Inferior parietal cortex (tissue), 1 donor: Measurements from ENCODE around the gene MYOCOS.
"Not testable (repeated sequence)": the region's sequence is repeated elsewhere in the genome, so short reads cannot be mapped to it uniquely, and the experiment has no call there.

Experiments
- DNase-seq: peaks from one replicate; pipeline ENCODE4 v3.0.0-alpha.2; 2016; ENCODE audit errors: extremely low spot score

MYOCOS gene

DNA sequence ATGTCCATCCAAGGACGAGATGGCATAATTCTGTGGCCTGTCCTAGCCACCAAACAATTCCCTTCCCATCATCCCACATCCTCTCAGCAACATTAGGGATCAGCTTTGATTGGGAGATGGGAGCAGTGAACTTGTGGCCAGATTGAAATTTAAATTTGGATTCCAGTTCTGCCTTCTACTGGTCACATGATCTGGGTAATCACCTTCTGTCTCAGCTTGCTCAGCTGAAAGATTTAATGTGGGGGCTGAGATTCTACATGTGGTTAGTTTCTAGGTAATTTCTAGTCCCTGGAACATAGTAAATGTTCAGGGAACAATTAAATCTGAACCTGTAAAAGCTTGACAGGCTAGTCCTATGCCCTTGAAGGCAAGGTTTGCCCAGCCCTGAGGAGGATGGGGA, 3.2 kb downstream of the MYOCOS start:
- DNase-seq = no peak

- DNase-seq = no peak
These were observed 5.0 kb downstream of the MYOCOS start for GRCh38 chr1:171627020-171627419.

DNA sequence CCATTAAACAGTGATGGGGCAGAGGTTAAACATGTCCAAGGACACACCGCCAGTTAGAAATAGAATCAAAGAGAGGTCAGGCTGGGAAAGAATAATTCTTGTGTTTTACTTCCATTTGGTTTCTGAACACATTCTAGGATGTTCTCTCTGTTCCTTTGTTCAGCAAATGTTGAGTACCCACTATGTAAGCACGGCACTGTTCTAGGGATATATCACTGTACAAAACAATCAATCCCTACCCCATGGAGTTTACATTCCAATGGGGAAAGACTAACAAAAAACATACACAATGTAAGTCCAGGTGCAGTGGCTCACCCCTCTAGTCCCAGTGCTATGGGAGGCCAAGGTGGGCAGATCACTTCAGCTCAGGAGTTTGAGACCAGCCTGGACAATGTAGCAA, 6.2 kb downstream of the MYOCOS start:
- no peak for DNase-seq

DNA sequence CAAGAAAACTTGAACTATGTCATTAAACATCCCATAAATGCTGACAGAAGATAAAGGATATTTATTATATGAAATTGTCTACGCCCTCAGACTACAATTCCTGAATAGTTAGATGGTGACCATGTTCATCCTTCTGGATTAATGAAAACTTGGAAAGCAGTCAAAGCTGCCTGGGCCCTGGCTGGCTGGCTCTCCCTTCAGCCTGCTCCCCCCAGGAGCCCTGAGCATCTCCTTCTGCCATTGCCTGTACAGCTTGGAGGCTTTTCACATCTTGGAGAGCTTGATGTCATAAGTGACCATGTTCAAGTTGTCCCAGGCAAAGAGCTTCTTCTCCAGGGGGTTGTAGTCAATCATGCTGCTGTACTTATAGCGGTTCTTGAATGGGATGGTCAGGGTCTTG, 13.6 kb downstream of the MYOCOS start:
- DNase-seq = no peak

GRCh38 chr1:171636141-171636540, 14.1 kb downstream of the MYOCOS start:
- DNase-seq = no peak

DNA sequence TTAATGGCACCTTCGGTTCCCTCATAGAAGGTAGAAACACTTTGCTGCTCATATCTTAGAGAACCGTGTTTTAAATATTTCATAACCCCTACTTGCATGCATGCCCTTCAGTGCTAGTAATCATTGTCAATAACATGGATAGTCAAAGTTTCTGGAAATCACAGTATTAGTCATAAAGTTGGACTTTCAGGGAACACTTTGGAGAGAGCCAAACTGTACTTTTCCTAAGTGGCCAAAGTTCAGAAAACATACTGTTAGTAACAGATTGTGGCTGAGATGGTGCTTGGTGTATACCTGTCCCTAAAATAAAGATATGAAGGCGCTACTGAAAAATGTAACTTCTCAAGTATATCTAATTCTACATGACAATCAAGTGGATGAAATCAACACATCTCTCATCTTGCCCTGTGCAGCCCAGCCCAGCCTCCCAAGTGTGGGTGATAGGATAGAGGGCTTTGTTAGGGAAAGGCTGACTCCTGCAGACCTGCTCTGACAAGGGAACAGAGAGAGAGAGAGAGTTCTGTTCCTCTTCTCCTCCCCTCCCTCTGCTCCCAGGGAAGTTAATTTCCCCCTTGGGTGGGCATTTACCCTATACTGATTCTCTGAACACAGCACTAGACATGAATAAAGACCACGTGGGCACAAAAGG, 16.0 kb downstream of the MYOCOS start:
- DNase-seq = no peak

- DNase-seq = no peak
These were observed 18.2 kb downstream of the MYOCOS start for GRCh38 chr1:171640225-171640624.

- DNase-seq = no peak
These were observed 19.2 kb downstream of the MYOCOS start for GRCh38 chr1:171641076-171641864.

DNA sequence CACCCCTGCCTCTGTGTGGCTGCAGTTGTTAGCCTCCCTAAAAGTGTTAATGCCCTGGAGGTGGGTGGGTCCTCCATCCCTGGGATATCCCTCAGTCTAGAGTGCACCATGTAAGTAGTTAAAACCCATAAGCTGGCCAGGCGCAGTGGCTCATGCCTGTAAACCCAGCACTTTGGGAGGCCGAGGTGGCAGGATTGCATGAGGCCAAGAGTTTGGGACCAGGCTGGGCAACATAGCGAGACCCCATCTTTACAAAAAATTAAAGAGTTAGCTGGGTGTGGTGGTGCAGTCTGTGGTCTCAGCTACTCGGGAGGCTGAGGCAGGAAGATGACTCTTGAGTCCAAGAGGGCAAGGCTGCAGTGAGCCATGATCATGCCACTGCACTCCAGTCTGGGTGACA, 20.2 kb downstream of the MYOCOS start:
- DNase-seq = no peak

- no peak for DNase-seq
These were observed 21.1 kb downstream of the MYOCOS start for GRCh38 chr1:171643156-171643555.

DNA sequence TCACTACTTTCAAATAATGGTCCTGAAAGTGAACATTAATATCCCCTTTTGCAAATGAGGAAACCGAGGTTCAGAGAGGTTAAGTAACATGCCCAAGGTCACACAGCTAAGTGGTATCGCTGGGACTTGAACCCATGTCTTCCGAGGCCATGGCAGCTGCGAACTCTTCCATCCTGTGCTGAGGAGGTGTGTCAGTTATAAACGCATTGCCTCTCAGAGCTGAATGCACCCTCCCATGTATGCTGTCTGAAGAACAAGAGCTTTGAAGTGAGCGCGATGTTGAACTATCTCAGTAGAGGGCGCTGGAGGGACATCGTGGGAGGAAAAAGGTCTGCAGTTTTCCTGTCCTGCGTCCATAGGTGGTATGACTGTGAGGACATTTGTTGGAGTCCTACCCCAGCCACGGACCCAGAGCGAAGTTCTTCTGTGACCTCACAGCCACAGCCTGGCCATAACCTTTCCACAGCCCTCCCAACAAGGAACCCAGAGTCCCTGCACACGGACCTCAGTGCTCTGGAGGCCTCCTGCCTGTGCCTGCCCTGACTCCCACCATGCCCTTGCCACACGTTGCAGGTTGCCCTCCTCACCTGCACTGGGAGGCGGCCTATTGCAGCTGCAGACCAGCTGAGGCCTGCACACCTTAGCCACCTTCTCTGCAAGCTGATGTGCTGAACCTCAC, 22.9 kb downstream of the MYOCOS start:
- peak; percentile 82 for DNase-seq

- DNase-seq = peak; percentile 32
These were observed 23.7 kb downstream of the MYOCOS start for GRCh38 chr1:171645553-171646248.

DNA sequence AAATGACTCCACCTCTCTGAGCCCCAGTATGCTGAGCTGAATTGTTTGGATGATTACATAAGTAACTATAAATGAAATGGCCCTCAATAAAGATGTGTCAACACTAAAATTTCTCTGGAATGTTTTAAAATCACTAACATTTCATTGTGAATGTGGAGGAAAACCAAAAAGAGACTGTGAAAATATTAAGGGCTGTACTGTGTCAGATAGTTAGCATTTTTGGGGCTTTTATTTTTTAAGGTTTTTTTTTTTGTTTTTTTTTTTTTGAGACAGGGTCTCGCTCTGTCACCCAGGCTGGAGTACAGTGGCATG, 24.2 kb downstream of the MYOCOS start:
- no peak for DNase-seq

GRCh38 chr1:171652234-171652822, 30.3 kb downstream of the MYOCOS start, which contains the start of gene MYOC:
Gene MYOC, minus strand, starts transcription at chr1:171652688. Its CDS starts 77 bp downstream, at chr1:171652611.
- DNase-seq = no peak

GRCh38 chr1:171653796-171654195, 31.8 kb downstream of the MYOCOS start:
- DNase-seq = no peak

DNA sequence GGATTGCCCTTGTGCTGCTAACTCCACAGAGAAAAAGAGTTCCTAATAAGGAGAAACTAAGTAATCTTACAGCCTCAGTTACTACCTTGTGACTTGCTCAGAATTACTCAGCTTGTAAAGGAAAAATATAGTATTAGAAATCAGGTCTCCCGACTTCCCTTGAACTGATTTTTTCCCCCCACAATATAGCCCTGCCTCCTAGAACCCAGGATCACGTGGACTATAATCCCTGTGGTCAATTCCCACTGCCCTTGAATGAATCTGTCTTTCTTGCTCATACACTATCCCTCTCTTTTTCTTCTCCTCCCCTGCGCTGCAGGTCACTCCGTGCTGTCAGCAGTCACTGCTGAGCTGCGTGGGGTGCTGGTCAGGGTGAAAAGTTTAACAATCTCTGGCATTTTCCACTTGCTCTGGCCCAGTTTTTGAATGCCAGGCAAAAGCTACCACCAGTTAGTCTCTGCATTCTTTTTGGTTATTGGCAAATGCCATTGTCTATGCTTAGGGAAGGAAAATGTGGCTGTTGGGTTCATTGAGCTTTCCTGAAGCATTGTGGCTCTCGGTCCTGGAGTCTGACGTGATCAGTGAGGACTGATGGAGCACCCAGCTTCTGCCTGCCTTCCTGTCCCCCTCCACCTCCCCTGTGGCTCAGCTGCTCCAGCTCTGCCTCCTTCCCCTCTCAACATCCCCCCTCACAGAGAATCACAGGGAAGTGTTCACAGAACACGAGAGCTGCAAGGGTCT, 32.3 kb downstream of the MYOCOS start:
- no peak for DNase-seq

GRCh38 chr1:171654942-171655745, 33.1 kb downstream of the MYOCOS start:
- peak; percentile 24 for DNase-seq

- DNase-seq = no peak
These were observed 33.7 kb downstream of the MYOCOS start for GRCh38 chr1:171655746-171656116.

DNA sequence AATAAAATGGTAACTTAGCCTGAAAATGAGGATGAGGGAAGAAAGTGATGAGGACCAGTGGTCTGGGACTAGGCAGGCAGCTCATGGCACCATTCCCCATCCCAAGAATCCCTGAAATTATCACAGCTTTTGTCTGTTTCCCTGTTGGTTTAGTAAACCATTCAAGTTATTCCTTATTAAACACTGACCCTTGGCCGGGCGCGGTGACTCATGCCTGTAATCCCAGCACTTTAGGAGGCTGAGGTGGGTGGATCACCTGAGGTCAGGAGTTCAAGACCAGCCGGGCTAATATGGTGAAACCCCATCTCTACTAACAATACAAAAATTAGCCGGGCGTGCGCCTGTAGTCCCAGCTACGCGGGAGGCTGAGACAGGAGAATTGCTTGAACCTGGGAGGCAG, 34.2 kb downstream of the MYOCOS start:
- not testable (repeated sequence) for DNase-seq

DNA sequence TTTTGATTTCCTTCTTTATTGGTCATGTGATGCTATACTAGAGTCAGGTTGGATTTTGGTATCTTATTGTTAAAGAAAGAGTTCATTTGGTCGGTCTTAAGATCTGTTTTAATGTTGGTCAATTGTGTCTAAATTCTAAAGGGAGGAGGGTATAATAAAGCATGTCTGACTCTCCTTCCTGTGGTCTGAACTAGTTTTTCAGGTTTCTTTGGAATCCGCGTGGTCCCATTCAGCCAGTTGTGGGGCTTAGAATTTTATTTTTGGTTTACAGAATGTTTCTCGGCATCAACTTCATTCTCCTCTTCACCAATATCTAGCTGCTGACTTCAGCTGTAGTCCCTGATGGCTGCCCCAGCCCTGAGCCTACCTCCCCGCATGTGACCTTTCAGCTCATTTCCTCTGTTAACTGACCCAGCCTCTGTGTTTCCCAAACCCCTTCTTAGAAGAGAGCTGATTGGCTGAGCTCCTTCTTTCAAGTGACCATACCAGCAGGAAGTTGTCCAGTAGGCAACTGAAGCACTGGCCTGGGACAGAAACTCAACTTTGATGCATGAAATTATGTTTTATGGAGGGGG, 39.1 kb downstream of the MYOCOS start:
- DNase-seq = no peak
